HG03025 (cell line): ENCODE data around the gene DDX41.

ENCODE experiments used
- ATAC-seq: cut with Tn5 transposase; IDR thresholded peaks from one replicate; pipeline ENCODE4 v1.9.1; 2021; ENCODE audit warnings: mild to moderate bottlenecking, moderate library complexity; ENCODE audit not compliant: unreplicated experiment, low FRiP score

DDX41 gene

DNA sequence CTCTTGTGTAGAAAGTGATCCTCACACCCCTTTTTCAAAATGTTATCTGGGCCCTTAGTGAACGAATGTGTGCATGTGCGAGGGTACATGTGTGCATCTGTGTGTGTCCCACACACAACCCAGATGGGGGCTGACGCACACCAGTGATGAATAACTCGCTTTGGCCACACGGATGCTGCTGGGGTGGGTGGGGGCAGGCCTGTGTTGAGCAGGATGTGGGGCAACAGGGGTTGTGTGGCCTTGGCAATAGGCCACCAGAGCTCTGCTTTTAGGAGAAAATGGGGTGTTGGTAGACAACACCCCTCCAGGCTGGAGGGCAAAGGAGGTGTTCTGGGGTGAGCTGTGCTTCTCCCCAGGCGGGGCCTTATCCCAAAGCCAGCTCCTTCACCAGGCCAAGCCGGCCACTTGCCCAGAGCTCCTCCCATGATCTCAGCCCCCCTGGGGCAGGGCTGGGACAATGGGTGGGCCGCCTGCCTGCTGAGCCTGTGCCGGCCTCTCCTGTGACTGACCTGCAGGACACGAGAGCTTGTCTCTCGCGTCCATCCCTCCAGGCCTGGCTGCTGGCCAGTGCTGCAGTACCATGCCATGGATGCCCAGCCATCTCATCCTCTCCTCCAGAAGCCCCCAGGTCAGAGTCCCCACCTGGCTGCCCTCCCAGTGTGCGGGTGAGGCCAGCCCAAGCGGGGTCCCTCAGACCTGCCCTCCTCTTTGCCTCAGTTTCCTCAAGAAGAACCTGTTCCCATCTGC is 45.0 kb downstream of the DDX41 start:
- no peak for ATAC-seq

DNA sequence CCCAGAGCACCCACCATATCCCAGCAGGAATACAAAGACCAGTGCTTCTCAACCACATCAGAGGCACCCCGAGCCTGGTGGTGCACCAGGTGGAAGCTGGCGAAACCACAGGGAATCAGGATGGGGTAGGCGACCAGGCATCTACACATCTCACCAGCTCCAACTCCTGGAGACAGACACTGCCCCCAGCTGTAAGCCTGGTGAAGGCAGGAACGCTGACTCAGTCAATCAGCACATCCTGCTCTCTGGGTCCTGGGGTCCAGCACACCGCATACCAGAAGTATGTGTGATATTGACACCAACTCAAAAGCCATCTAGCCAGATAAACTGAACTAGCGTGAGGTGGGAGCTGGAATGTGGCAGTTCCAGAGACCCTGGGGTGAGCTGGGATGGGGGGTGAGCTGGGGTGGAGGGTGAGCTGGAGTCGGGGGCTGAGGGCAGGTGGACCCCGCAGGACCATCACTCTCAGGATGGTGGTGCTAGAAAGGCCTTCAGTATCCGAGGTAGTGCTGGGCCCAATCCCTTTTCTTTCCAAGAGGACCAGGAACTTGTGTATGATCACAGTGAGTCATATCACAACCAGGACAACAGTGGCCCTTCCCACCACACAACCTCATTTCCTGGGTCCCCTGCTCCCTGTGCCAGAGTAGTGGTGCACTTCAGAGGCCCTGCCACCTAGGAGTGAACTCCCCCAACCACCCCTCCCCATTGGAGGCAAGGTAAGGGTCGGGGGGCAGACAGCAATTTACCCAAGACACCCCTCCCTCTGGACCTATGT is 45.8 kb downstream of the DDX41 start:
- ATAC-seq: no peak

DNA sequence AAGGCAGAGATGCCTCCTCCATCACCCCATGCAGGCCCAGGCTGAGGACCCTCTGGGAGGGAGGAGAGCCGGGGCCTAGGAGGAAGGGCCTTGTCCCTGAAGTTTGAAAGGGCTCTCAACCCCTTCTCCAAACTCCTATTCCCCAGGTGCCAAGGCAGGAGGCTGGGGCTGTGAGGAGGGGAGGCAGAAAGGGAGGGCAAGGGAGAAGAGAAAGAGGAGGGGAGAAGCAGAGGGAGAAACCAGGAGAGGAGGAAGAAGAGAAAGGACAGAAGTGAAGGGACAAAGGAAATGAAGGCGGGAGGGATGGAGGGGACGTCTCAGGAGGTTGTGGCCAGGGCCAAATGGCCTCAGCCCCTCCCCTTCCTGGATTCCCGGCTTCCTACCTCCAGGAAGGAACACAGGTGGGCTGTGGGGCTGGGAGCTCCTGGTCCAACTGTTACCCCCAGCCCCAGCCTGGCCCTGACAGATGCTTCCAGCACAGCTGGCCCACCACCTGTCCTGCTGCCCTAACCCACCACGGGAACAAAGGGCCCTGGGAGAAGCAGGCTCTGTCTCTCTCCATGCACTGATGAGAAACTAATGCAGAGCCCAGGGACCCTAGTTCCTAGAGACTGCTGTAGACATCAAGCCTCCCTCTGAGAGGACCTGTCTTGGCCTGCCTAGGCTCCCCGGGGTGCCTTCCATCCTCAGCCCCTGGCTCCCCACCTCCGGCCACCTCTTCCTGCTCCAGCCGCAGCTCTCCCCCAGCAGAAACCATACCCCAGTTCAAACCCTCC is 46.8 kb downstream of the DDX41 start:
- ATAC-seq: no peak

DNA sequence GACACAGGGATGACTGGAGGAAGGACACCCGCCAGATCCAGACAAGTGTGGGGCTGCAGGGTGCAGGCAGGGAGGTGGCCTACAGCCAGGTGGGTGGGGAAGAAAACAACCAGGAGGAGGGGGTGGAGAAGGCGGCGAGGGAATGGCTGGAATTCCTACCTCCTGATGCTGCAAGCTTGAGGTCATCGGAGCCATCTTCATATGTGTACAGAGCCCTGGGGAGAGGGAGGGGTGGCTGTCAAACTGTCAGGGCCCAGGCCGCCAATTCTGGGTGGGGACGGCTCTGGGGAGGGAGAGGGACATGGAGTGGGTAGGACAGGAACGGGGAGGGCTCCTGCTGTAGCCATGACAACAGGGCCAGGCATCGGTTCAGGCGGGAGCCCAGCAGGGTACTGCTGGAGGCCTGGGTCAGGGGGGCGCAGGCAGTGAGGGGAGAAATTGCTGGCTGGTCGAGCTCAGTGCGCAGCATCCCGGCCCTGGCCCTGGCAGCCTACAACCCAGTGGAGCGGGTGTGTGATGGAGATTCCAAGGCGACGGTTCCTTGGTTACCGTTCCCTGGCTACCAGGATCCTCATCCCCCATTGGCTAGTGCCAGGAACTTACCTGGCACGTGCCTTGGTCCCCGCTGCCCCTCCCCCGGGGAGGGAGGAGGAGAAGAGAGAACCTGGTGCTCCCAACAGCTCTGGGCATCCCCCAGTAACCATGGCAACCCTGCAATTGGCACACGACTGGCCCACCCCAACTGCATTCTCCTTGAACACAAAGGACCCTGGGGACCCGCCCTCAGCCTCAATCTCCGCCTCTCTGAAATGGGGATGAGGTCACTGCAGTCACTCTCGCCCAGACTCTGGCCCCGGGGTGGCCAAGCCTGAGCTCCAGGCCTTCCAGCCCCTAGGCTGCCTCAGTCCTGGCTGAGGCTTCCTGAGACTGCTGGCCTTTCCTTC is 47.8 kb downstream of the DDX41 start:
- ATAC-seq: no peak

DNA sequence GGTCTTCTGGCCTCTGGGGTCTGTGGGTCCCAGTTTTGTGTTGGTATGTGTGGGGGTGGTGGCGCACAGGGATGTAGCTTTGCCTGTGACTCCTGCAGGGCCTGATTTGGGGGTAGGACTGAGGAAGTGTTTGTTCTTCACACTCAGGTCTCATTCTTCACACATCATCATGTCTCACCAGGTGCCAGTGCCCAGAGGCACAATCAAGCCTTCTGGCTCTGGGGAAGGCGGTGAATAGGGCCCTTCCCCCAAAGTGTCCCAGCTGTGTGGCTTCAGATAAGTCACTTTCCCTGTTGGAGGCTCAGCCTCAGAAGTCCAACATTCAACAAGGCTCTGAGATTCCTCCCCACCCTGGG is 48.5 kb downstream of the DDX41 start:
- no peak for ATAC-seq

DNA sequence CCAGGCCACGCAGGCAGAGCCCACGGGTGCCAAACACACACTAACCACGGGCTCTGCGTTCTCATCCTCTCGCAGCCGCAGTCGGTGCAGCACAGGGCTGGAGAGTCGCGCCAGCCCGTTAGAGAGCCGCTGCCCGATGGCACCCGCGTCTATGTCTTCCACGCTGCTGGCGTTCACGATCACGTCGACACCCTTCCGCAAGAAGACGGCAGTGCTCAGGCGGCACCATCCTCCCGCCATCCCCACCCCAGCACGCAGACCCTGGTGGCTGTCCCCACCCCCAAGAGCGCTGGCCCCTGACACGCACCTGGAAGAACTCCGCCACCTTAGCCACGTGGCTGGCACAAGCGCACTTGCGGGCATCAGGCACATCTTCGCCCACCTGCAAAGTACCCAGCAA is 49.3 kb downstream of the DDX41 start:
- ATAC-seq: no peak

DNA sequence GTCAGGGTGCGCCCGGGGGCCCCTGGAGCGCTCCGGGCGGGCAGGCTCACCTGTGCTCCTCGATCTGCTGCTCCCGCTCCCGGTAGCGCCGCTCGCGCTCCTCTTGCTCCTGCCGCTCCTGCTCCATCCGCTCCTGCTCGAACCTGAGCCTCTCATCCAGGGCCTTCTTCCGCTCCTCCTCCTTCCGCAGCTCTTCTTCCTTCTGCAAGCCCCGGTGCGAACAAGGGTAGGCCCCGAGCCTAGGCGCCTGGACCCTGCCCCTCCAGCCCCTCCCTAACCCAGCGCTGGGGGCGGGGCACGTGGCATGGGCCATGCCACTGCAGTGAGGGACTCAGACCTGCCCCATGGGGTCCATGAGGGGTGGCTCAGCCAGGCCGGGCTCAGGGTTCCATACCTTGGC is 49.9 kb downstream of the DDX41 start:
- no peak for ATAC-seq

DNA sequence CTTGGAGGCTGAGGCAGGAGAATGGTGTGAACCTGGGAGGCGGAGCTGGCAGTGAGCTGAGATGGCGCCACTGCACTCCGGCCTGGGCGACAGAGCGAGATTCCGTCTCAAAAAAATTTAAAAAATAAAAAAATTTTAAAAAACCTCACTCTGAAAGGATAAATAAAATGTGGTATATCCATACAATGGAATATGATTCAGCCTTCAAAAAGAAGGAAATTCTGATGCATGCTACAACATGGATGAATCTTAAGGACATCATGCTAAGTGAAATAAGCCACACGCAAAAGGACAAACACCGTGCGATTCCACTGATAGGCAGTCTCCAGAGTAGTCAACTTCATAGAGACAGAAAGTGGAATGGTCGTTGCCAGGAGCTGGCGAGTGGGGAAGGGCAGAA is 51.7 kb downstream of the DDX41 start:
- no peak for ATAC-seq

DNA sequence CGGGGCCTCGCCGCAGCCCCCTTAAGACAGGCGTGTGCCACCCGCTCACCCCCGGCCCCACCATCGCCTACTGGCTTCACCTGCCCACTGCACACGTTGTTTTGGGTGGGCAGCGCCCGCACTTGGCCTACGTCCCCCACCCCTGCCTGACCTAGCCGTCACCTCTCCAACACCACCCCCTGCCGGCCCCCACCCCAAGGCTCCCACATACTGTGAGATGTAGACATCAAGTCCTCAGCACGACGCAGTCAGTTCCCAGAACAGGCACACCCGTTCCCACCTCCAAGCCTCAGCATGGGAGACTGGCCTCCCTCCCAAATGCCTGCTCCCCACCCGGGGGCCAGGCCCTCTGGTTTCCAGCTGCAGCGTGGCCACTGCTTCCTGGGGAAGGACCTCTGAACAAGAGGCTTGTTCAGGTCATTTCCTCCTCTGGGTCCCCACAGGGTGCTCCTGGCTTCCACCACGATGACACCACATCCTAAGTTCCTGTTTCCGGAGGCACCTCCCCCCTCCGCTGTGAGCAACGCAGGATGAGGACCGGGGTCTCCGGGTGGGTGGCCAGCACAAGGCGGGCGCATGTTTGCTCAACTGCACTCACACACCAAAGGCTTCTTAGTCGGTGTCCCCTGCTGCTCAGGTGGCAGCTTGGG is 54.6 kb downstream of the DDX41 start:
- no peak for ATAC-seq
